Gastroesophageal sphincter (tissue), 4 donors: ENCODE results near the gene CEP41. TPM values are rescaled to one million over a fixed set of nuclear protein-coding genes. Genes with fewer than 3 reads are reported as not detected.

Experiments
- ATAC-seq: fragments of 150-250 bp; one replicate; pipeline ENCODE4 v1.9.1; 2016; ENCODE audit warnings: mild to moderate bottlenecking, moderate library complexity
- H3K27ac ChIP-seq, 4 donors: fragments of 200-600 bp; sonication (generic) in 3 of 4; 1 replicate in 3 of 4; 2 replicates in 1 of 4; pipeline ENCODE4 v1.5.1; 2016 to 2019
- H3K27me3 ChIP-seq: fragments of 200-600 bp; sonication (generic); one replicate; pipeline ENCODE4 v1.5.1; 2019
- H3K36me3 ChIP-seq, 2 donors: fragments of 200-600 bp; sonication (generic); one replicate each; pipeline ENCODE4 v1.5.1; 2019; ENCODE audit warnings: control low read depth in 1 of 2
- H3K4me1 ChIP-seq, 3 donors: fragments of 200-600 bp; sonication (generic); 1 replicate in 2 of 3; 2 replicates in 1 of 3; pipeline ENCODE4 v1.5.1; 2016 to 2019; ENCODE audit warnings: control low read depth in 2 of 3
- H3K4me3 ChIP-seq, 2 donors: fragments of 200-600 bp; sonication (generic); one replicate each; pipeline ENCODE4 v1.5.1; 2019; ENCODE audit warnings: mild to moderate bottlenecking in 1 of 2, moderate library complexity in 1 of 2
- H3K9me3 ChIP-seq, 3 donors: fragments of 200-600 bp; sonication (generic); one replicate each; pipeline ENCODE4 v1.5.1; 2017 to 2019; ENCODE audit warnings: control low read depth in 2 of 3
- CTCF ChIP-seq, 4 experiments: fragments of 200-600 bp in 2 of 4; fragments of 450-650 bp in 2 of 4; sonication (generic) in 1 of 4; IDR thresholded peaks; one replicate each; pipeline ENCODE4 v1.5.1; 2017 to 2019; ENCODE audit warnings: antibody characterized with exemption in 4 of 4, mild to moderate bottlenecking in 2 of 4, moderate library complexity in 2 of 4
- EP300 ChIP-seq: sonication (generic); formaldehyde crosslinking; IDR thresholded peaks from one replicate; pipeline ENCODE4 v1.6.1; 2017; ENCODE audit warnings: antibody characterized with exemption, mild to moderate bottlenecking
- POLR2A ChIP-seq, 2 donors: fragments of 450-650 bp; IDR thresholded peaks; one replicate each; pipeline ENCODE4 v1.6.1; 2017; ENCODE audit warnings: antibody characterized with exemption in 2 of 2, mild to moderate bottlenecking in 2 of 2, moderate library complexity in 1 of 2
- POLR2AphosphoS5 ChIP-seq: sonication (generic); formaldehyde crosslinking; IDR thresholded peaks from one replicate; pipeline ENCODE4 v1.6.1; 2017; ENCODE audit warnings: antibody characterized with exemption
- WGBS, 2 donors: methylation state at CpG; one replicate each; pipeline ENCODE4 v1.1.5; 2018; ENCODE audit warnings: low coverage in 1 of 2; 5-methylcytosine and 5-hydroxymethylcytosine counted together
- total RNA-seq, 4 donors: library from RNA; depleted of rRNA; stranded (reverse); fragments of >200 nt; gene quantifications; one replicate each; pipeline ENCODE4 v1.1.0, GENCODE V29; 2016

The CEP41 gene
- total RNA-seq, 4 donors from 2014 or later, result 3.6 to 6.2 (median 3.9) TPM

- H3K9me3 ChIP-seq, result no peaks in the 10 kb centered on the region
- H3K27ac ChIP-seq, result no peak overlapping the region
- H3K27me3 ChIP-seq, result no peaks in the 10 kb centered on the region
- TF ChIP-seq POLR2AphosphoS5, result no peak
- no peak for TF ChIP-seq POLR2A (IDR thresholded peaks at IDR 0.05)
- TF ChIP-seq CTCF (IDR thresholded peaks at IDR 0.05), result no peak
- TF ChIP-seq EP300, result no peak
- no peak for ATAC-seq
- H3K4me1 ChIP-seq, result peaks cover 0 to 11% (median 0%) of the 10 kb centered on the region in 3 donors
- 80 to 93% methylated on average over 2 to 6 of the region's 18 CpGs for WGBS, 2 donors
- no peaks in the 10 kb centered on the region for H3K36me3 ChIP-seq
- no peak overlapping the region for H3K4me3 ChIP-seq
Measured at GRCh38 chr7:130383187-130383980, 57.4 kb downstream of the CEP41 start.

GRCh38 chr7:130381468-130382312 lies 59.1 kb downstream of the CEP41 start:
- peaks cover 0 to 11% (median 0%) of the 10 kb centered on the region in 3 donors for H3K4me1 ChIP-seq
- H3K9me3 ChIP-seq, result no peaks in the 10 kb centered on the region
- ATAC-seq, result no peak
- no peak overlapping the region for H3K4me3 ChIP-seq
- no peaks in the 10 kb centered on the region for H3K36me3 ChIP-seq
- no peak overlapping the region for H3K27ac ChIP-seq
- TF ChIP-seq CTCF (IDR thresholded peaks at IDR 0.05) (no peak), EP300 (no peak), POLR2A (IDR thresholded peaks at IDR 0.05) (no peak), POLR2AphosphoS5 (no peak)
- no peaks in the 10 kb centered on the region for H3K27me3 ChIP-seq
- 63 to 95% methylated on average over 1 to 19 of the region's 41 CpGs for WGBS, 2 donors

- Histone ChIP-seq H3K4me3 (no peak overlapping the region), H3K27me3 (no peaks in the 10 kb centered on the region), H3K4me1 (peaks cover 0 to 11% (median 0%) of the 10 kb centered on the region in 3 donors), H3K36me3 (no peaks in the 10 kb centered on the region), H3K9me3 (no peaks in the 10 kb centered on the region), H3K27ac (no peak overlapping the region)
- TF ChIP-seq POLR2AphosphoS5 (no peak), CTCF (IDR thresholded peaks at IDR 0.05) (no peak), POLR2A (IDR thresholded peaks at IDR 0.05) (no peak), EP300 (no peak)
- 95 to 100% methylated on average over 3 to 4 of the region's 7 CpGs for WGBS, 2 donors
- ATAC-seq, result no peak
Measured at GRCh38 chr7:130380861-130381455, 59.9 kb downstream of the CEP41 start.

- Histone ChIP-seq H3K4me3 (no peak within 1 kb of the TSS), H3K27me3 (no peaks in the 10 kb centered on the region), H3K36me3 (no peaks in the 10 kb centered on the region), H3K4me1 (peaks cover 0 to 11% (median 0%) of the 10 kb centered on the region in 3 donors), H3K9me3 (no peaks in the 10 kb centered on the region), H3K27ac (no peak within 1 kb of the TSS)
- 50 to 80% methylated on average over 1 to 11 of the region's 20 CpGs for WGBS, 2 donors
- TF ChIP-seq EP300 (no peak), POLR2AphosphoS5 (no peak), POLR2A (IDR thresholded peaks at IDR 0.05) (no peak), CTCF (IDR thresholded peaks at IDR 0.05) (no peak)
- no peak for ATAC-seq
Measured at GRCh38 chr7:130379921-130380860, 60.6 kb downstream of the CEP41 start, which contains the start of gene CPA1. Gene CPA1, plus strand, starts transcription at chr7:130380494. Its CDS starts 27 bp downstream, at chr7:130380521.
